ENCODE data around the gene CRYBA2. TPM values are rescaled to one million over a fixed set of nuclear protein-coding genes. Genes with fewer than 3 reads are reported as not detected.

CRYBA2 gene
- total and polyA plus RNA-seq, 9 of the 15 experiments (the other 6 are each of a cell fraction or from before 2014, with no cell fraction given): 0.11 to 1.8 (median 0.62) TPM; not detected in 5

GRCh38 chr2:219000569-219000960 is 7.3 kb upstream of the CRYBA2 start:
- H4K20me1 ChIP-seq (replicated peaks; ENCODE audit: control insufficient read depth, insufficient read depth, low read length): no peaks in the 10 kb centered on the region
- FAIRE-seq (no peak), DNase-seq (ENCODE audit: extremely low read depth in 1 of 4, low spot score in 3 of 4) (no peak), ATAC-seq (no peak)
- H3K9me1 ChIP-seq (ENCODE audit: control insufficient read depth, insufficient read depth, low read length): no peaks in the 10 kb centered on the region
- WGBS (ENCODE audit: insufficient coverage, low coverage, missing lambda C conversion rate): 7% methylated on average over 7 of the region's 8 CpGs
- no TSS peak for BruUV-seq (replicated peaks)
- H3K4me1 ChIP-seq (replicated peaks in 1 of 2; ENCODE audit: control insufficient read depth in 2 of 2, insufficient read depth in 2 of 2, low read length in 2 of 2): peaks cover 9 to 38% of the 10 kb centered on the region in 2 experiments
- H3K27me3 ChIP-seq (ENCODE audit: control insufficient read depth in 2 of 2, insufficient read depth in 2 of 2, low read length in 2 of 2): peaks cover 0 to 31% of the 10 kb centered on the region in 2 experiments; a peak in 2 of 5 replicates
- H3K27ac ChIP-seq (ENCODE audit: extremely low read depth, low read depth, low read length): no peak overlapping the region
- H3K4me3 ChIP-seq: no peak overlapping the region
- no peaks in the 10 kb centered on the region for H3K9me3 ChIP-seq (replicated peaks; ENCODE audit: control insufficient read depth, insufficient read depth, low read depth, low read length)
- H3K79me2 ChIP-seq (ENCODE audit: control insufficient read depth, insufficient read depth, low read length): no peaks in the 10 kb centered on the region
- 0 out of 4 replicates have a peak overlapping the region, but pooled peaks of 1 of the 2 experiments have one; percentile 2 for H3K9ac ChIP-seq (ENCODE audit: insufficient read depth in 1 of 2, low read depth in 2 of 2, low read length in 2 of 2)
- CTCF ChIA-PET (ENCODE audit: low intra/inter-chr PET ratio): no interaction called here
- no peak overlapping the region for H3K4me2 ChIP-seq (ENCODE audit: insufficient read depth, low read length)
- H2AFZ ChIP-seq (ENCODE audit: low read depth, low read length): no peak overlapping the region
- intact Hi-C loops (cut with micrococcal nuclease): no loop called here
- POLR2A ChIA-PET: interaction anchor here (0.8 kb wide), 1 partner anchor 143 kb away, joined by 3 read pairs; no protein-coding TSS in a partner anchor
- no peak for TF ChIP-seq CBX1 (IDR thresholded peaks at IDR 0.05; ENCODE audit: low read depth)
- TF ChIP-seq RBM25 (IDR thresholded peaks at IDR 0.05; ENCODE audit: low read depth, low read length, severe bottlenecking): no peak
- no peak for TF ChIP-seq HDAC8 (tag; IDR thresholded peaks at IDR 0.05)
- in situ Hi-C loops (cut with MboI): no loop called here
- no peaks in the 10 kb centered on the region for H3K36me3 ChIP-seq (ENCODE audit: control insufficient read depth, insufficient read depth, low read length)

GRCh38 chr2:218999881-219000568 is 6.8 kb upstream of the CRYBA2 start:
- 8% methylated on average over 6 of the region's 9 CpGs for WGBS (ENCODE audit: insufficient coverage, low coverage, missing lambda C conversion rate)
- Histone ChIP-seq H3K4me2 (ENCODE audit: insufficient read depth, low read length) (no peak overlapping the region), H2AFZ (ENCODE audit: low read depth, low read length) (no peak overlapping the region), H3K27me3 (ENCODE audit: control insufficient read depth in 2 of 2, insufficient read depth in 2 of 2, low read length in 2 of 2) (peaks cover 0 to 32% of the 10 kb centered on the region in 2 experiments; a peak in 2 of 5 replicates), H4K20me1 (replicated peaks; ENCODE audit: control insufficient read depth, insufficient read depth, low read length) (no peaks in the 10 kb centered on the region), H3K4me1 (replicated peaks in 1 of 2; ENCODE audit: control insufficient read depth in 2 of 2, insufficient read depth in 2 of 2, low read length in 2 of 2) (peaks cover 9 to 38% of the 10 kb centered on the region in 2 experiments), H3K27ac (ENCODE audit: extremely low read depth, low read depth, low read length) (no peak overlapping the region), H3K4me3 (no peak overlapping the region), H3K9me1 (ENCODE audit: control insufficient read depth, insufficient read depth, low read length) (no peaks in the 10 kb centered on the region), H3K9me3 (replicated peaks; ENCODE audit: control insufficient read depth, insufficient read depth, low read depth, low read length) (no peaks in the 10 kb centered on the region), H3K9ac (ENCODE audit: insufficient read depth in 1 of 2, low read depth in 2 of 2, low read length in 2 of 2) (0 out of 4 replicates have a peak overlapping the region, but pooled peaks of 1 of the 2 experiments have one; percentile 2), H3K36me3 (ENCODE audit: control insufficient read depth, insufficient read depth, low read length) (no peaks in the 10 kb centered on the region), H3K79me2 (ENCODE audit: control insufficient read depth, insufficient read depth, low read length) (no peaks in the 10 kb centered on the region)
- DNase-seq (ENCODE audit: extremely low read depth in 1 of 4, low spot score in 3 of 4) (no peak), FAIRE-seq (no peak), ATAC-seq (no peak)
- no TSS peak for BruUV-seq (replicated peaks)
- CTCF ChIA-PET (ENCODE audit: low intra/inter-chr PET ratio): no interaction called here
- in situ Hi-C loops (cut with MboI) (no loop called here), intact Hi-C loops (cut with micrococcal nuclease) (no loop called here)
- 0 out of 2 replicates have a peak, but pooled peaks have one; percentile 28 for TF ChIP-seq TFAP4 (CRISPR knock-in tag; IDR thresholded peaks at IDR 0.05; ENCODE audit: borderline replicate concordance)
- no peak for TF ChIP-seq CBX2 (IDR thresholded peaks at IDR 0.05; ENCODE audit: insufficient read depth, low read length, poor library complexity, severe bottlenecking)
- POLR2A ChIA-PET: interaction anchor here (0.6 kb wide), 1 partner anchor 44 kb away, joined by 4 read pairs; no protein-coding TSS in a partner anchor

Data from K562 (cell line).